ENCODE measurements around the gene TBC1D16. TPM values are rescaled to one million over a fixed set of nuclear protein-coding genes. Genes with fewer than 3 reads are reported as not detected.

TBC1D16 gene
- total RNA-seq, 1 experiment from 2014 or later: 55.4 TPM

- no peak overlapping the region for H3K4me3 Mint-ChIP-seq (ENCODE audit: unreplicated experiment)
- peaks cover 30% of the 10 kb centered on the region for H3K4me1 ChIP-seq
- no peak for DNase-seq
These were observed 101.6 kb downstream of the TBC1D16 start for GRCh38 chr17:79933863-79934652.

GRCh38 chr17:79932451-79933306 lies 103.0 kb downstream of the TBC1D16 start:
- no peaks in the 10 kb centered on the region for H3K36me3 ChIP-seq (ENCODE audit: control insufficient read depth, insufficient read depth, low read length)
- POLR2A ChIA-PET: no interaction called here
- peaks cover 42% of the 10 kb centered on the region for H3K4me1 ChIP-seq
- H3K4me3 ChIP-seq (ENCODE audit: low read depth, low read length): no peak overlapping the region
- Mint-ChIP-seq H3K36me3 (ENCODE audit: insufficient read depth, unreplicated experiment) (peaks cover 30% of the 10 kb centered on the region), H3K9me3 (ENCODE audit: unreplicated experiment) (no peaks in the 10 kb centered on the region), H3K27me3 (ENCODE audit: insufficient read depth, unreplicated experiment) (no peaks in the 10 kb centered on the region), H3K4me3 (ENCODE audit: unreplicated experiment) (peak overlapping the region; percentile 27), H3K27ac (ENCODE audit: unreplicated experiment) (peak overlapping the region; percentile 80), H3K4me1 (ENCODE audit: low read depth, unreplicated experiment) (peaks cover 44% of the 10 kb centered on the region)
- no peak for DNase-seq
- no peak for TF ChIP-seq CTCF (IDR thresholded peaks at IDR 0.05; ENCODE audit: insufficient read depth in 1 of 2, low read depth in 1 of 2, low read length in 1 of 2, severe bottlenecking in 1 of 2, unreplicated experiment in 1 of 2)
- CTCF ChIA-PET: no interaction called here
- no peaks in the 10 kb centered on the region for H3K27me3 ChIP-seq (replicated peaks; ENCODE audit: control insufficient read depth, insufficient read depth, low read length)
- H3K9me3 ChIP-seq: no peaks in the 10 kb centered on the region
- TSS peak; percentile 21 for BruUV-seq (replicated peaks)
- intact Hi-C loops (cut with micrococcal nuclease; ENCODE audit: unreplicated experiment): no loop called here

More at GRCh38 chr17:79933863-79934652, 101.6 kb downstream of the TBC1D16 start:
- Mint-ChIP-seq H3K27me3 (ENCODE audit: insufficient read depth, unreplicated experiment) (no peaks in the 10 kb centered on the region), H3K9me3 (ENCODE audit: unreplicated experiment) (no peaks in the 10 kb centered on the region), H3K36me3 (ENCODE audit: insufficient read depth, unreplicated experiment) (peaks cover 30% of the 10 kb centered on the region), H3K27ac (ENCODE audit: unreplicated experiment) (peak overlapping the region; percentile 80), H3K4me1 (ENCODE audit: low read depth, unreplicated experiment) (peaks cover 34% of the 10 kb centered on the region)
- Histone ChIP-seq H3K36me3 (ENCODE audit: control insufficient read depth, insufficient read depth, low read length) (no peaks in the 10 kb centered on the region), H3K27me3 (replicated peaks; ENCODE audit: control insufficient read depth, insufficient read depth, low read length) (no peaks in the 10 kb centered on the region), H3K9me3 (no peaks in the 10 kb centered on the region), H3K4me3 (ENCODE audit: low read depth, low read length) (no peak overlapping the region)
- BruUV-seq (replicated peaks): no TSS peak
- TF ChIP-seq CTCF (IDR thresholded peaks at IDR 0.05; ENCODE audit: insufficient read depth in 1 of 2, low read depth in 1 of 2, low read length in 1 of 2, severe bottlenecking in 1 of 2, unreplicated experiment in 1 of 2): no peak
- intact Hi-C loops (cut with micrococcal nuclease; ENCODE audit: unreplicated experiment): no loop called here
- POLR2A ChIA-PET: no interaction called here
- CTCF ChIA-PET: no interaction called here

- TF ChIP-seq CTCF (IDR thresholded peaks at IDR 0.05; ENCODE audit: insufficient read depth in 1 of 2, low read depth in 1 of 2, low read length in 1 of 2, severe bottlenecking in 1 of 2, unreplicated experiment in 1 of 2): no peak
- Mint-ChIP-seq H3K27ac (ENCODE audit: unreplicated experiment) (peak overlapping the region; percentile 80), H3K27me3 (ENCODE audit: insufficient read depth, unreplicated experiment) (no peaks in the 10 kb centered on the region), H3K9me3 (ENCODE audit: unreplicated experiment) (no peaks in the 10 kb centered on the region), H3K36me3 (ENCODE audit: insufficient read depth, unreplicated experiment) (peaks cover 30% of the 10 kb centered on the region), H3K4me3 (ENCODE audit: unreplicated experiment) (peak overlapping the region; percentile 27), H3K4me1 (ENCODE audit: low read depth, unreplicated experiment) (peaks cover 44% of the 10 kb centered on the region)
- Histone ChIP-seq H3K4me3 (ENCODE audit: low read depth, low read length) (no peak overlapping the region), H3K36me3 (ENCODE audit: control insufficient read depth, insufficient read depth, low read length) (no peaks in the 10 kb centered on the region), H3K4me1 (peaks cover 50% of the 10 kb centered on the region), H3K27me3 (replicated peaks; ENCODE audit: control insufficient read depth, insufficient read depth, low read length) (no peaks in the 10 kb centered on the region), H3K9me3 (no peaks in the 10 kb centered on the region)
- ChIA-PET CTCF (interaction anchor here (0.5 kb wide), 1 partner anchor 76 kb away, joined by 3 read pairs; no protein-coding TSS in a partner anchor), POLR2A (interaction anchor here (0.5 kb wide), 1 partner anchor 60 kb away, joined by 3 read pairs; no protein-coding TSS in a partner anchor)
- no peak for DNase-seq
- no TSS peak for BruUV-seq (replicated peaks)
- intact Hi-C loops (cut with micrococcal nuclease; ENCODE audit: unreplicated experiment): no loop called here
These were observed 103.8 kb downstream of the TBC1D16 start for GRCh38 chr17:79931817-79932309.
